Trophoblast cell (in vitro differentiated cells and primary cell): Measurements from ENCODE around the gene GPRIN2.

Source experiments
- DNase-seq, 2 donors: peaks; one replicate each; pipeline ENCODE4 v3.0.0-alpha.2; 2016
- H2AFZ ChIP-seq: 2 replicates; pipeline ENCODE4 v1.6.1; 2013; ENCODE audit warnings: low read length, moderate library complexity, mild to moderate bottlenecking; ENCODE audit not compliant: insufficient read depth, poor library complexity
- H2AK5ac ChIP-seq: 2 replicates; pipeline ENCODE4 v1.6.1; 2013; ENCODE audit warnings: mild to moderate bottlenecking, low read length
- H2BK120ac ChIP-seq: 2 replicates; pipeline ENCODE4 v1.6.1; 2013; ENCODE audit warnings: low read length, mild to moderate bottlenecking, moderate library complexity; ENCODE audit not compliant: insufficient read depth, poor library complexity
- H2BK12ac ChIP-seq: 2 replicates; pipeline ENCODE4 v1.6.1; 2013; ENCODE audit warnings: mild to moderate bottlenecking, low read length, moderate library complexity
- H2BK5ac ChIP-seq: 2 replicates; pipeline ENCODE4 v1.6.1; 2013; ENCODE audit warnings: low read length, low read depth, moderate library complexity, mild to moderate bottlenecking; ENCODE audit not compliant: poor library complexity
- H3K14ac ChIP-seq: 2 replicates; pipeline ENCODE4 v1.6.1; 2013; ENCODE audit warnings: mild to moderate bottlenecking, low read length
- H3K18ac ChIP-seq: 2 replicates; pipeline ENCODE4 v1.6.1; 2013; ENCODE audit warnings: mild to moderate bottlenecking, low read length
- H3K23ac ChIP-seq: 2 replicates; pipeline ENCODE4 v1.6.1; 2013; ENCODE audit warnings: low read length
- H3K27ac ChIP-seq: 2 replicates; pipeline ENCODE4 v1.5.1; 2013; ENCODE audit warnings: low read depth, mild to moderate bottlenecking, inconsistent platforms, low read length, moderate library complexity
- H3K27me3 ChIP-seq: 2 replicates; pipeline ENCODE4 v1.6.1; 2013; ENCODE audit warnings: inconsistent platforms, mild to moderate bottlenecking, low read length, moderate library complexity; ENCODE audit not compliant: insufficient read depth
- H3K36me3 ChIP-seq, 2 experiments: 1 replicate in 1 of 2; 2 replicates in 1 of 2; pipeline ENCODE4 v1.6.1; 2013; ENCODE audit warnings: low read length in 2 of 2, mild to moderate bottlenecking in 2 of 2, moderate library complexity in 1 of 2; ENCODE audit not compliant: insufficient read depth in 2 of 2, control insufficient read depth in 1 of 2
- H3K4ac ChIP-seq: 2 replicates; pipeline ENCODE4 v1.6.1; 2013; ENCODE audit warnings: low read depth, mild to moderate bottlenecking, low read length, moderate library complexity
- H3K4me1 ChIP-seq, 2 experiments: 1 replicate in 1 of 2; 2 replicates in 1 of 2; pipeline ENCODE4 v1.6.1; 2013; ENCODE audit warnings: low read length in 2 of 2, mild to moderate bottlenecking in 2 of 2, moderate library complexity in 1 of 2; ENCODE audit not compliant: insufficient read depth in 2 of 2, control insufficient read depth in 1 of 2
- H3K4me2 ChIP-seq: 2 replicates; pipeline ENCODE4 v1.6.1; 2013; ENCODE audit warnings: inconsistent platforms, mild to moderate bottlenecking, low read length, moderate library complexity
- H3K4me3 ChIP-seq: 2 replicates; pipeline ENCODE4 v1.5.1; 2013; ENCODE audit warnings: mild to moderate bottlenecking, low read depth, low read length, inconsistent platforms
- H3K79me1 ChIP-seq: one replicate; pipeline ENCODE4 v1.6.1; 2013; ENCODE audit warnings: low read length
- H3K79me2 ChIP-seq: 2 replicates; pipeline ENCODE4 v1.6.1; 2013; ENCODE audit warnings: low read length, mild to moderate bottlenecking; ENCODE audit not compliant: control insufficient read depth, insufficient read depth, poor library complexity
- H3K9ac ChIP-seq: 2 replicates; pipeline ENCODE4 v1.6.1; 2013; ENCODE audit warnings: mild to moderate bottlenecking, low read length
- H3K9me3 ChIP-seq: 2 replicates; pipeline ENCODE4 v1.6.1; 2013; ENCODE audit warnings: low read depth, mild to moderate bottlenecking, control low read depth, inconsistent platforms, low read length; ENCODE audit not compliant: insufficient read depth
- H4K12ac ChIP-seq: 2 replicates; pipeline ENCODE4 v1.6.1; 2013; ENCODE audit warnings: low read depth, mild to moderate bottlenecking, low read length, moderate library complexity
- H4K8ac ChIP-seq: 2 replicates; pipeline ENCODE4 v1.6.1; 2013; ENCODE audit warnings: low read depth, mild to moderate bottlenecking, low read length, moderate library complexity
- H4K91ac ChIP-seq: one replicate; pipeline ENCODE4 v1.6.1; 2013; ENCODE audit warnings: low read depth, mild to moderate bottlenecking, low read length, moderate library complexity
- WGBS: extraction: QIAGEN DNeasy Blood & Tissue Kit; methylation state at CpG from one replicate; pipeline ENCODE4 v1.1.7; 2013; ENCODE audit warnings: missing lambda C conversion rate; ENCODE audit not compliant: insufficient read length, insufficient coverage; ENCODE audit errors: extremely low coverage; 5-methylcytosine and 5-hydroxymethylcytosine counted together

Gene GPRIN2

GRCh38 chr10:46553238-46554049 lies 3.0 kb downstream of the GPRIN2 start:
- no peak for DNase-seq
- Histone ChIP-seq H3K36me3 (no peaks in the 10 kb centered on the region), H3K4me2 (no peak overlapping the region), H3K4me1 (peaks cover 6 to 11% of the 10 kb centered on the region in 2 experiments), H2AK5ac (no peak overlapping the region), H2BK12ac (no peak overlapping the region), H3K4ac (no peak overlapping the region), H3K4me3 (no peak overlapping the region), H3K79me1 (no peaks in the 10 kb centered on the region), H3K9ac (no peak overlapping the region), H3K14ac (no peak overlapping the region), H3K18ac (no peak overlapping the region), H3K23ac (no peak overlapping the region), H3K9me3 (peaks cover 6% of the 10 kb centered on the region), H3K27ac (no peak overlapping the region), H2AFZ (no peak overlapping the region), H3K79me2 (no peaks in the 10 kb centered on the region), H3K27me3 (peaks cover 33% of the 10 kb centered on the region), H2BK5ac (no peak overlapping the region), H4K12ac (no peak overlapping the region), H4K91ac (no peak overlapping the region), H4K8ac (no peak overlapping the region), H2BK120ac (no peak overlapping the region)
- no CpG with 5 or more reads among the region's 2 CpGs for WGBS

GRCh38 chr10:46552526-46553237 lies 3.8 kb downstream of the GPRIN2 start:
- H3K4me1 ChIP-seq = peaks cover 6 to 11% of the 10 kb centered on the region in 2 experiments
- no CpG with 5 or more reads among the region's 10 CpGs for WGBS
- no peak overlapping the region for H3K4me3 ChIP-seq
- H3K23ac ChIP-seq = no peak overlapping the region
- H4K8ac ChIP-seq = no peak overlapping the region
- no peak overlapping the region for H3K27ac ChIP-seq
- no peaks in the 10 kb centered on the region for H3K79me2 ChIP-seq
- H3K4me2 ChIP-seq = no peak overlapping the region
- no peaks in the 10 kb centered on the region for H3K36me3 ChIP-seq
- no peak overlapping the region for H2BK120ac ChIP-seq
- no peak overlapping the region for H3K14ac ChIP-seq
- no peak overlapping the region for H4K12ac ChIP-seq
- H2AFZ ChIP-seq = no peak overlapping the region
- H3K27me3 ChIP-seq = peaks cover 26% of the 10 kb centered on the region
- no peak overlapping the region for H3K9ac ChIP-seq
- no peak overlapping the region for H3K4ac ChIP-seq
- no peak overlapping the region for H3K18ac ChIP-seq
- no peak overlapping the region for H4K91ac ChIP-seq
- no peak overlapping the region for H2AK5ac ChIP-seq
- peaks cover 7% of the 10 kb centered on the region for H3K9me3 ChIP-seq
- no peak overlapping the region for H2BK12ac ChIP-seq
- no peak for DNase-seq
- no peaks in the 10 kb centered on the region for H3K79me1 ChIP-seq
- H2BK5ac ChIP-seq = no peak overlapping the region

- peaks cover 18% of the 10 kb centered on the region for H3K27me3 ChIP-seq
- H3K27ac ChIP-seq = no peak overlapping the region
- no peak overlapping the region for H4K12ac ChIP-seq
- H3K4me1 ChIP-seq = peaks cover 6 to 11% of the 10 kb centered on the region in 2 experiments
- H3K18ac ChIP-seq = no peak overlapping the region
- no peak overlapping the region for H3K4ac ChIP-seq
- no peak overlapping the region for H3K14ac ChIP-seq
- no peak for DNase-seq
- no peak overlapping the region for H4K8ac ChIP-seq
- no peak overlapping the region for H3K4me3 ChIP-seq
- no CpG with 5 or more reads among the region's 12 CpGs for WGBS
- H2AFZ ChIP-seq = no peak overlapping the region
- no peak overlapping the region for H2AK5ac ChIP-seq
- H3K9me3 ChIP-seq = peaks cover 3% of the 10 kb centered on the region
- H3K9ac ChIP-seq = no peak overlapping the region
- H3K23ac ChIP-seq = no peak overlapping the region
- H3K36me3 ChIP-seq = no peaks in the 10 kb centered on the region
- no peak overlapping the region for H2BK12ac ChIP-seq
- H2BK5ac ChIP-seq = no peak overlapping the region
- H3K4me2 ChIP-seq = no peak overlapping the region
- no peaks in the 10 kb centered on the region for H3K79me2 ChIP-seq
- H4K91ac ChIP-seq = no peak overlapping the region
- H3K79me1 ChIP-seq = no peaks in the 10 kb centered on the region
- H2BK120ac ChIP-seq = no peak overlapping the region
Measured at GRCh38 chr10:46551701-46552525, 4.5 kb downstream of the GPRIN2 start.
